Epithelial cell of esophagus (primary cell): ENCODE results near the gene CPNE5.

Experiments
- DNase-seq: peaks from one replicate; pipeline ENCODE4 v3.0.0; 2010; ENCODE audit warnings: low read depth
- H3K4me3 ChIP-seq: 2 replicates; pipeline ENCODE4 v1.5.1; 2011; ENCODE audit warnings: mild to moderate bottlenecking, low read length, control low read depth
- TF ChIP-seq, protein P1 (sequence below): IDR thresholded peaks from 2 replicates; pipeline ENCODE4 v1.5.1; 2011; ENCODE audit warnings: low read depth, mild to moderate bottlenecking, low read length, control low read depth, inconsistent platforms; ENCODE audit not compliant: insufficient read depth; ENCODE audit errors: missing control alignments

The CPNE5 gene

DNA sequence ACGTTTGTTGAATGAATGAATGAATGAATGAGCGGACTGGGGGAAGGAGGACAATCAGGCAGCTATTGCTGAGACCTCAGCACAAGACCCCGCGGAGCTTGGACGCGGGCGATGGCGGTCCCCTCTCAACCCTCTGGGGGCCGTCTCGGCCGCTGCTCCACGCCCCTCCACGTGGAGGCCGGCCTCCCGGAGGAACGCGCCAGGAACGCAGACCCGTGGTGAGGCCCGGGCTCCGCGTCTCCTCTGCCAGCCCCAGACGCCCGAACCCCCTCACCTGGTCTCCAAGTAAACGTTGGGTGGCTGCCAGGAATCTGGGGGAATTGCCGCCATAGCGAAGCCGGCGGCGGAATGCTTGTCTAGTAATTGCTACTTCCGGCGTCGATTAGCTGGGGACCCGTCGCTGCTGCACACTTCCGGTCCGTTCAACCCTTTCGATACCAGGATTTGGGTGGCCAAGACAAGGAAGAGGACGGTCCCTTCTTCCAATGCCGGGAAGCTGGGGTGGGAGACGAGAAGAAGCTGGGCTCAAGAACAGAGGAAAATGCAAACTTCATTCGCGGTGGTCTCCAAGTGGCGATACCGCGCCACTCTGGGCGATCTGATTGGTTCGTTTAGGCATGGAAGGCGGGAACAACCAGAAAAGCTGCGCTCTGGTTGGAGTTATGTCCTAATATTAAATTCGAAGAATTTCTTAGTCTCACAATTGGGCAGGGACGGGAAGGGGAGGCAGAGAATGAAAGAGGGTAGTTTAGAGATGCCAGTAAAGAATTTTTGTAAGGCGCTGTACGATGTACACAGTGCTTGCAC is 35.4 kb upstream of the CPNE5 start, which contains the start of gene PPIL1:
Gene PPIL1 (minus strand): TSS at position 361 of the 807 bp plus-strand sequence. CDS start 31 bp downstream, at position 330.
- peak within 1 kb of the TSS; percentile 93 for H3K4me3 ChIP-seq
- peak; percentile 86 for DNase-seq
- TF ChIP-seq, protein P1, sequence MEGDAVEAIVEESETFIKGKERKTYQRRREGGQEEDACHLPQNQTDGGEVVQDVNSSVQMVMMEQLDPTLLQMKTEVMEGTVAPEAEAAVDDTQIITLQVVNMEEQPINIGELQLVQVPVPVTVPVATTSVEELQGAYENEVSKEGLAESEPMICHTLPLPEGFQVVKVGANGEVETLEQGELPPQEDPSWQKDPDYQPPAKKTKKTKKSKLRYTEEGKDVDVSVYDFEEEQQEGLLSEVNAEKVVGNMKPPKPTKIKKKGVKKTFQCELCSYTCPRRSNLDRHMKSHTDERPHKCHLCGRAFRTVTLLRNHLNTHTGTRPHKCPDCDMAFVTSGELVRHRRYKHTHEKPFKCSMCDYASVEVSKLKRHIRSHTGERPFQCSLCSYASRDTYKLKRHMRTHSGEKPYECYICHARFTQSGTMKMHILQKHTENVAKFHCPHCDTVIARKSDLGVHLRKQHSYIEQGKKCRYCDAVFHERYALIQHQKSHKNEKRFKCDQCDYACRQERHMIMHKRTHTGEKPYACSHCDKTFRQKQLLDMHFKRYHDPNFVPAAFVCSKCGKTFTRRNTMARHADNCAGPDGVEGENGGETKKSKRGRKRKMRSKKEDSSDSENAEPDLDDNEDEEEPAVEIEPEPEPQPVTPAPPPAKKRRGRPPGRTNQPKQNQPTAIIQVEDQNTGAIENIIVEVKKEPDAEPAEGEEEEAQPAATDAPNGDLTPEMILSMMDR = no peak

DNA sequence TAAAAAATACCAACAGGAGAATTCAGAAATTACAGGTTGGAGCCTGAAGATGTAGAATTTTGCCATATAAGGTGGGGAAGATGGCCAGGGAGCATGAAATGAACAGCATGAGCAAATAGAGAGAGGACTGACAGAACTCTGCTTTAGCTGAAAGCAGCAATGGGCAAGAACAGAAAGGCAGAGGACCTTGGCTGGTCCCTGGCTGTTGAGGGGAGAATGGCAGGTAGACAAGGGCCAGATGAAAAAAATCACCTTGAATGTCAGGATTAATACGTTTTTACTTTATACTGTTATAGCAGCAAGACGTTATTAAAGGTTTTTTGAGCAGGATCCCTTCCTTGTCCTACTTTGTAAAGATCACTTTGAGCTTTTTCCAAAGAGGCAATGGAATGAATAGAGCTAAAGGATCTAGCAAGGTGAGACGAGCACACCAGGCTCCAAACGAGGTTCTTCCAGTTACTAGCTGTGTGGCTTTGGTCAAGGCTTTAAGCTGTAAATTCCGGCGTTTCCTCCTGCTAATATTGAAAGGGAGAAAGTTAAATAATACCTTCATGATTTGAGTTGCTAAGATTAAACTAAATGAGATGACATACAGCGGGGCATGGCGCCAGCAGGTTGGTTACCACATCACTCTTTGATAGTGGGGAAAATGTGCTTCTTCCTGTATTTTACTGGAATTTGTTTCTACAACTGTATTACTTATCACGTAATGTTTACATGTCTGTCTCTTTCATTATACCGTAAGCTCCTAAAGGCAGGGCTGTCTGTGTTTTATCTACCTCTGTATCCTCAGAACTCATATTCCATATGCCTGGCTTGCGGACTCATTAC is 34.6 kb upstream of the CPNE5 start:
- peak overlapping the region; percentile 93 for H3K4me3 ChIP-seq
- DNase-seq = peak; percentile 40
- TF ChIP-seq, protein P1 = peak; percentile 53

DNA sequence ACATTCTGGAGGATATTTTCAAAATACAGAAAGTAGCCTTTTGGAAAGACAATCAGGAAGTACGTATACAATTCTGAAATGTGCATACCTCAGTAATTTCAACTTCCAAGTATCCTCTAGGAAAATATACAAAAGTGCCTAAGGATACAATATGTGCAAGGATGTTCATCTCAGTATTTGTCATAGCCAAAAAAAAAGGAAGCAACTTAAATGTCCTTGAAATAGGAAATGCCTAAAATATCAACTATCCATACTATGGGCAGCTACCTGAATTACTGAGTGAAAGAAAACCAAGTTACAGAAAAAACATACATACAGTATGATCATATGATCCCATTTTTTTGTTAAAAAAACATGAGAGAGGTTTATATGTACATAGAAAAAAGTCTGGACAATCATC is 33.9 kb upstream of the CPNE5 start:
- TF ChIP-seq, protein P1 = no peak
- DNase-seq = no peak
- H3K4me3 ChIP-seq = no peak overlapping the region

DNA sequence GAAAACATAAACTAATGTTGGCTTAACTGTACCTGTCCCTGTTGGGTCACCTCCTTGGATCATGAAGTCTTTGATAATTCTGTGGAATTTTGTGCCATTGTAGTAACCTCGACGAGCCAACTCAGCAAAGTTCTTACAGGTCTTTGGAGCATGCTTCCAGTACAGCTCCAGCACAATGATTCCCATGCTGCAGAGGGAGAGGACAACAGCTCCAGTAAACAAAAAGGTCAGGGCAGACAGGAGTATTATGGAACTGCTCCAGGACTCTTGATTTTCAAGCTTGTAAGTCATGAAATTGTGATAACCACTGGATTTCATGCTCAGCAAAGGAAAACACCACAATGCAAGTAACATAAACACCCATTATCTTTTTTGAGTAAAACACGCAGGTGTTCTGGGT is 32.4 kb upstream of the CPNE5 start:
- TF ChIP-seq, protein P1 = no peak
- H3K4me3 ChIP-seq = no peak overlapping the region
- DNase-seq = no peak

DNA sequence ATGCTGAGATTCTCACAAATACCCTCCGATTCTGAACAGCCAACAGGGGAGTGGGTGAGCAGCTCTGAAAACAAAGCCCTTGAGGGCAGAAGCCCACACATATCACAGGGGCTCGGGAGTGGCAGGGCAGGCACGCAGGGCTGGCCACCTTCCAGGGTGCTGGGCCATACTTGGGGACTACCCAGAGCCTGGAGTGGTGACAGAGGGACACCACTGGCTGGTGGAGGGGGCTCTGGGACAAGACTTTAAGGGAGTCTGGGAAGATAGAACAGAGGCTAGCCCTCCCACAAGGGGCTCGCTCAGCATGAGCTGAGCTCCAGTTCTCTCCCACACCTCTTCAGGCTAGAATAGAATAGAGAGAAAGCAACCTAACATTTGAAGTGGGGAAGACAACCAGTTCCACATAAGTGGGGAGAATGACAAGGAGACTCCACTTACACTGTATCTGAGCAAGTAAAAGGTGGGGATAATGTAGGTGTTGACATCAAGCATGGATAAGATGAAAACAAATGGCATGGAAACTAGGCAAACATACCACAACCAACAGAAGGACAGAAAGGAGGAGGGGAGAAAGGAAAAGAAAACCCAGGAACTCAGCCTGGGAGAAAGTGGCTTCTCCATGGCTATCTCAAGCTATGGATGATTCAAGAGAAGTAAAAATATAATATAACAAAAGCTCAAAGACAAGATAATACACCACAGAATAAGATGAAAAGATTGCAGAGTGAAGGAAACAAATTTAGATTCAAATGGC is 28.4 kb upstream of the CPNE5 start:
- no peak for DNase-seq
- TF ChIP-seq, protein P1 = no peak
- H3K4me3 ChIP-seq = no peak overlapping the region

DNA sequence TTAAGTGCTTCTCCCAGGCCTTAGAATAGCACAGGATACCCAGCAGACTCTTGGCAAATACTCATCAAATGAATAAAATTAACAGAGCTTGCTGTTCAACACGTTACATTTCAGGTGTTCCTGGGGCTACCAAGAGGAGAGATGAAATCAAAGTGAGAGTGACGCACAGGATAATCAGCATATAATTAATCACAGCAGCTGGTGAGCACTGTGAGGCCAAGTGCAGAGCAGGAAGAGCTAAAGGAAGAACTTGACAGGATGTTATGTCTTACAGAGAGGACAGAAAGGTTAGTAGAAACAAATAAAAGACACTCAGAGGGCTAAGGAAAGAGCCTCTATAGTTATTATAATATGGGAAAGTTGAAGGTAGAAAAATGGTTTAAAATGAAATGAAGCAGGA is 26.6 kb upstream of the CPNE5 start:
- H3K4me3 ChIP-seq = no peak overlapping the region
- TF ChIP-seq, protein P1 = no peak
- DNase-seq = no peak
